ENCODE results near the gene RPS29.

RPS29 gene

GRCh38 chr14:49617852-49618519 is 31.8 kb upstream of the RPS29 start:
- TF ChIP-seq CTCF (IDR thresholded peaks at IDR 0.05; ENCODE audit: low read depth, low read length, missing control alignments) = no peak
- peaks cover 14% of the 10 kb centered on the region for H3K36me3 ChIP-seq (replicated peaks)
- no peak overlapping the region for H3K27ac ChIP-seq
- no peaks in the 10 kb centered on the region for H3K27me3 ChIP-seq (replicated peaks)
- no peak overlapping the region for H3K4me3 ChIP-seq (ENCODE audit: low read depth, low read length)
- in situ Hi-C loops (cut with HindIII; ENCODE audit: low pct_ligation_motif_present, low sequenced_read_pairs) = no loop called here
- DNase-seq = no peak

- TF ChIP-seq CTCF (IDR thresholded peaks at IDR 0.05; ENCODE audit: low read depth, low read length, missing control alignments) = no peak
- Histone ChIP-seq H3K4me3 (ENCODE audit: low read depth, low read length) (no peak overlapping the region), H3K27me3 (replicated peaks) (no peaks in the 10 kb centered on the region), H3K27ac (no peak overlapping the region), H3K36me3 (replicated peaks) (peaks cover 14% of the 10 kb centered on the region)
- in situ Hi-C loops (cut with HindIII; ENCODE audit: low pct_ligation_motif_present, low sequenced_read_pairs) = no loop called here
- no peak for DNase-seq
Observed at GRCh38 chr14:49615776-49616175, 29.6 kb upstream of the RPS29 start.

- in situ Hi-C loops (cut with HindIII; ENCODE audit: low pct_ligation_motif_present, low sequenced_read_pairs) = no loop called here
- Histone ChIP-seq H3K4me3 (ENCODE audit: low read depth, low read length) (no peak overlapping the region), H3K36me3 (replicated peaks) (peaks cover 16% of the 10 kb centered on the region), H3K27ac (no peak overlapping the region), H3K27me3 (replicated peaks) (no peaks in the 10 kb centered on the region)
- DNase-seq = no peak
- TF ChIP-seq CTCF (IDR thresholded peaks at IDR 0.05; ENCODE audit: low read depth, low read length, missing control alignments) = no peak
Observed at GRCh38 chr14:49614196-49614595, 28.0 kb upstream of the RPS29 start.

- no peaks in the 10 kb centered on the region for H3K27me3 ChIP-seq (replicated peaks)
- DNase-seq = no peak
- H3K27ac ChIP-seq = no peak overlapping the region
- no peak overlapping the region for H3K4me3 ChIP-seq (ENCODE audit: low read depth, low read length)
- no peak for TF ChIP-seq CTCF (IDR thresholded peaks at IDR 0.05; ENCODE audit: low read depth, low read length, missing control alignments)
- H3K36me3 ChIP-seq (replicated peaks) = peaks cover 3% of the 10 kb centered on the region
- in situ Hi-C loops (cut with HindIII; ENCODE audit: low pct_ligation_motif_present, low sequenced_read_pairs) = no loop called here
Observed at GRCh38 chr14:49612671-49613070, 26.5 kb upstream of the RPS29 start.

- no peak for TF ChIP-seq CTCF (IDR thresholded peaks at IDR 0.05; ENCODE audit: low read depth, low read length, missing control alignments)
- no peaks in the 10 kb centered on the region for H3K27me3 ChIP-seq (replicated peaks)
- DNase-seq = no peak
- H3K36me3 ChIP-seq (replicated peaks) = peaks cover 7% of the 10 kb centered on the region
- in situ Hi-C loops (cut with HindIII; ENCODE audit: low pct_ligation_motif_present, low sequenced_read_pairs) = no loop called here
- no peak overlapping the region for H3K4me3 ChIP-seq (ENCODE audit: low read depth, low read length)
- no peak overlapping the region for H3K27ac ChIP-seq
Observed at GRCh38 chr14:49612251-49612650, 26.1 kb upstream of the RPS29 start.

GRCh38 chr14:49607583-49607982 is 21.4 kb upstream of the RPS29 start:
- Histone ChIP-seq H3K27me3 (replicated peaks) (no peaks in the 10 kb centered on the region), H3K27ac (no peak overlapping the region), H3K36me3 (replicated peaks) (peaks cover 7% of the 10 kb centered on the region), H3K4me3 (ENCODE audit: low read depth, low read length) (no peak overlapping the region)
- TF ChIP-seq CTCF (IDR thresholded peaks at IDR 0.05; ENCODE audit: low read depth, low read length, missing control alignments) = no peak
- in situ Hi-C loops (cut with HindIII; ENCODE audit: low pct_ligation_motif_present, low sequenced_read_pairs) = no loop called here
- DNase-seq = no peak
